CD4-positive, alpha-beta memory T cell (primary cell): Measurements from ENCODE around the gene AGAP9. TPM values are rescaled to one million over a fixed set of nuclear protein-coding genes. Genes with fewer than 3 reads are reported as not detected.
"Not testable (repeated sequence)": the region's sequence is repeated elsewhere in the genome, so short reads cannot be mapped to it uniquely, and the experiment has no call there.

Experiments
- CTCF ChIA-PET: fragments of 350-600 bp; sonication (Branson Sonifier 250); formaldehyde crosslinking; loops from one replicate; lab custom pipeline; 2021; ENCODE audit warnings: inconsistent platforms; ENCODE audit not compliant: partially characterized antibody; lab: Charles Lee
- POLR2A ChIA-PET: fragments of 350-600 bp; sonication (Branson Sonifier 250); formaldehyde crosslinking; loops from one replicate; lab custom pipeline; 2021; ENCODE audit not compliant: partially characterized antibody; lab: Charles Lee
- DNase-seq, 5 donors: peaks; one replicate each; pipeline versions ENCODE4 v3.0.0 to v3.0.0-alpha.2; 2020 to 2022; ENCODE audit warnings: mixed read lengths in 1 of 5
- H3K27ac ChIP-seq: one replicate; pipeline ENCODE4 v1.7.0; 2013; ENCODE audit warnings: low read depth, low read length
- H3K27me3 ChIP-seq: 2 replicates; pipeline ENCODE4 v1.7.0; 2013; ENCODE audit warnings: mild to moderate bottlenecking, low read length, moderate library complexity; ENCODE audit not compliant: insufficient read depth
- H3K36me3 ChIP-seq: 2 replicates; pipeline ENCODE4 v1.7.0; 2013; ENCODE audit warnings: mild to moderate bottlenecking, low read length, moderate library complexity; ENCODE audit not compliant: insufficient read depth
- H3K4me1 ChIP-seq: 2 replicates; pipeline ENCODE4 v1.7.0; 2013; ENCODE audit warnings: mild to moderate bottlenecking, low read length, moderate library complexity; ENCODE audit not compliant: insufficient read depth
- H3K4me3 ChIP-seq, 2 donors: one replicate each; pipeline ENCODE4 v1.7.0; 2013; ENCODE audit warnings: low read length in 2 of 2, mild to moderate bottlenecking in 1 of 2
- H3K9me3 ChIP-seq, 2 donors: one replicate each; pipeline ENCODE4 v1.7.0; 2013; ENCODE audit warnings: low read length in 2 of 2, control low read depth in 1 of 2; ENCODE audit not compliant: control insufficient read depth in 1 of 2
- H3K27ac Mint-ChIP-seq, 7 donors: one replicate each; pipeline ENCODE4 v1.8.0; 2020 to 2021; ENCODE audit warnings: mixed read lengths in 7 of 7, mild to moderate bottlenecking in 6 of 7, inconsistent platforms in 3 of 7, moderate library complexity in 3 of 7
- H3K27me3 Mint-ChIP-seq, 2 donors: one replicate each; pipeline ENCODE4 v1.8.0; 2020 to 2021; ENCODE audit warnings: mixed read lengths in 2 of 2
- H3K36me3 Mint-ChIP-seq, 2 donors: one replicate each; pipeline ENCODE4 v1.8.0; 2020 to 2021; ENCODE audit warnings: mixed read lengths in 2 of 2, inconsistent platforms in 1 of 2, mild to moderate bottlenecking in 1 of 2
- H3K4me1 Mint-ChIP-seq, 4 donors: one replicate each; pipeline ENCODE4 v1.8.0; 2020 to 2021; ENCODE audit warnings: mixed read lengths in 4 of 4, mild to moderate bottlenecking in 1 of 4
- H3K4me3 Mint-ChIP-seq, 8 donors: one replicate each; pipeline ENCODE4 v1.8.0; 2020 to 2021; ENCODE audit warnings: mixed read lengths in 8 of 8, mild to moderate bottlenecking in 7 of 8, moderate library complexity in 6 of 8, inconsistent platforms in 3 of 8
- H3K9me3 Mint-ChIP-seq, 8 donors: one replicate each; pipeline ENCODE4 v1.8.0; 2020 to 2021; ENCODE audit warnings: mixed read lengths in 8 of 8, mild to moderate bottlenecking in 5 of 8, inconsistent platforms in 3 of 8, moderate library complexity in 1 of 8
- intact Hi-C: fragments of 100-400 bp; cut with micrococcal nuclease; formaldehyde crosslinking; loops from one replicate; pipeline ENCODE4 v1.15.1; 2023
- polyA plus RNA-seq, 2 donors: library from polyadenylated mRNA; unstranded; fragments of 300-500 nt; fragmentation: Illumina TruSeq; gene quantifications; one replicate each; pipeline ENCODE4 v1.2.3, GENCODE V29; 2021
- total RNA-seq, 2 experiments: library from RNA; stranded (reverse); gene quantifications; one replicate each; pipeline ENCODE4 v1.2.3, GENCODE V29; 2021

AGAP9 gene
- total RNA-seq (10 to 100 TPM; 11.3 to 12.3 TPM), polyA plus RNA-seq (1 to 10 TPM in 1 of 2 donors, not detected in 1; 1.0 TPM)

DNA sequence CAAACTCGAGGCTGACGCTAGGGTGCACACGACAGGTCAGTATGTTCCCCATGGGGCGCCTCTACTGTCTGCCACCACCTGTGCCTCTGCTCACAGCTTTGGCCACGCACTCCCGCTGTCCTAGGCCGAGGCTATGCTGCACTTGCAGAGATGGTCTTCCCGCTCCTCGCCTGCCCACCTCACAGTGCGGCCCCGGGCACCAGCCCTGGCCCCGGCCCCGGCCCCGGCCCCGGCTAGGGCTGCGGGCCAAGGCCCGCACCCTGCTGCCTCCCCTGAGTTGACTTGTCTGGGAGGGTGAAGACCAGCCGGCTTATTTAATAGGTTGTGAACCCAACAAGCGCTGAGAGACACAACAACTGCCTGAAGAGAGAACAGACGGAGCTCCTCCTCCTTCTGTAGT lies at the start of gene AGAP9:
Gene AGAP9, minus strand, starts transcription at position 164 of the 400 bp plus-strand sequence. Its CDS starts 112 bp downstream, at position 52.
- intact Hi-C loops, H3K9me3 Mint-ChIP-seq, H3K27ac ChIP-seq, DNase-seq, H3K9me3 ChIP-seq, H3K36me3 Mint-ChIP-seq, H3K4me3 ChIP-seq, POLR2A ChIA-PET, H3K4me1 Mint-ChIP-seq, H3K27me3 Mint-ChIP-seq, H3K27me3 ChIP-seq, H3K27ac Mint-ChIP-seq, H3K4me3 Mint-ChIP-seq, CTCF ChIA-PET, H3K4me1 ChIP-seq, H3K36me3 ChIP-seq: not testable (repeated sequence)

DNA sequence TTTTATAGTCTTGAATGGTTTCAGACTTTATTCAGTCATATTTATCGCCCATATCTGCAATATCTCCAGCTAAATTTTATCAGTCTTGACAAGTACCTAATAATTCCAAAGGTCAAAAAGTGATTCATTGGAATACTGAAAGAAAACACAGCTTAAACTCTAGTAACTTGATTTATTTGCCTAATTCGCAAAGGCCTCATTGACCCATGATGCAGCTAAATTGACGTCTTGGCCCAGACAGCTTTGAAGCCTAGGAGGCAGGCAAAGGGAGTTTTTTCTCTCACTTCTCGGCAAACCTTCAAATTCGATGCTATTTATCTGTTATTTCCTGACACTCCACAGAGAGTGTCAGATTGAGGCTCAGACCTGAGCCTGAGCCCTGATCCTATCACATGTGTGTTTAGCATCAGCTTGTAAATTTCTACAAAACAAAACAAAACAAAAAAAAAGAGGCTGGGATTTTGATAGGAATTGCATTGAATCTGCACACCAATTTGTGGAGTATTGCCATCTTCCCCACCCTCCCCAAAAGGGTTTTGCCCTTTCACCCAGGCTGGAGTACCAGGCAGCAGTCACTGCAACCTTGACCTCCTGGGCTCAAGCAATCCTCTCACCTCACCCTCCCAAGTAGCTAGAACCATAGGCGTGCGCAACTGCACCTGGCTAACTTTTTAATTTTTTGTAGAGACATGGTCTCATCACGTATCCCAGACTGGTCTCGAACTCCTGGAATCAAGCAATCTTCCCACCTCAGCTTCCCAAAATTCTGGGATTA lies 47.9 kb upstream of the AGAP9 start:
- intact Hi-C loops, H3K9me3 Mint-ChIP-seq, POLR2A ChIA-PET, H3K27me3 Mint-ChIP-seq, H3K9me3 ChIP-seq, H3K36me3 Mint-ChIP-seq, H3K27ac Mint-ChIP-seq, H3K4me3 Mint-ChIP-seq, CTCF ChIA-PET, H3K4me1 ChIP-seq, H3K36me3 ChIP-seq, H3K4me1 Mint-ChIP-seq, DNase-seq, H3K27ac ChIP-seq, H3K27me3 ChIP-seq, H3K4me3 ChIP-seq: not testable (repeated sequence)

DNA sequence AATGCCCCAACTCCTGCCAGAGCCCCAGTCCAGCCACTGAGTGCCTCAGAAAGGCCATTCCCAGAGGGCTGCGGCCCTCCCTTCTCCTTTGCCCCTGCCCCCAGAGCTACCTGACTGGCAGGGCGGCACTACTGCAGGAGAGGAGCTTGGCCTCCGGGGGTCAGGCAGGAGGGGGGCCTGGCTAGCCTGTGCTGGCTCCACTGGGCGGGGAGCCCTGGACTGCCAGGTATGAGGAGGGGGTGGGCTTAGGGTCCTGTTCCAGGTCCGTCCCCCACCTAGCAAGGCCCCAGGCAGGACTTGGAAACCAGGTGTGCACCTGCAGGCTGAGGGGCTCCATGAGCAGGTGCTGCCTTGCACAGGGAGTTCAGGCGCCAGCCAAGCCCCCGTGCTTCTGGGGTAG lies 43.3 kb upstream of the AGAP9 start:
- CTCF ChIA-PET, H3K27ac Mint-ChIP-seq, DNase-seq, H3K36me3 Mint-ChIP-seq, H3K27me3 ChIP-seq, intact Hi-C loops, H3K27ac ChIP-seq, H3K36me3 ChIP-seq, H3K4me3 Mint-ChIP-seq, POLR2A ChIA-PET, H3K27me3 Mint-ChIP-seq, H3K9me3 ChIP-seq, H3K4me1 Mint-ChIP-seq, H3K4me3 ChIP-seq, H3K9me3 Mint-ChIP-seq, H3K4me1 ChIP-seq: not testable (repeated sequence)

DNA sequence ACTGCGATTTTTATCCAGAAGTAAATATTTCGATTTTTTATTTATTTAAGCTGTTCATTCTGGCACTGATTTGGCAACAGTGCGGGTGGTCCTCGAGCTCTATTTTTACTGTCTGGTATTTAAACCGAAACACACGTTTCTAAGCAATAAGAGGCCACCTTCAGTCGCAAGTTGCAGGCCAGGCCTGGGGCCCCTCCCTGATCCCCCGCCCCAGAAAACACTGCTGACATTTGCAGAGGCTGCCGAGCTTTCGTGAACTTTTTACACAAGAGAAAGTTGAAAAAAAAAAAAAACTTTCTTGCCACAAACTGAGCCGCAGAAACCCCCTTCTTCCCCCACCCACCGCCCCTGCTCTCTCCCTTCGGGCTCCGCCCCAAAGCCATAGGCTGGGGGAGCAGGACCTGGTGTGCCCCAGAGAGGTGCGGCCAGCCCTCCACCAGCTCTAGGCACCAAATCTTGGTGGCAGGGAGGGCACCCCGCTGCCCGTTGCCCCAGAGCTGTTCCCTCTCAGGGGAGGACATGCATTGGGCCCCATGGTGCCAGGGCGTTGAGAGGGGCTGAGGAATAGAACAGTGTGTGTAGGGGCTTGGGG lies 42.8 kb upstream of the AGAP9 start:
- H3K27me3 ChIP-seq, H3K27me3 Mint-ChIP-seq, DNase-seq, H3K4me1 ChIP-seq, H3K36me3 Mint-ChIP-seq, H3K36me3 ChIP-seq, H3K4me1 Mint-ChIP-seq, H3K9me3 Mint-ChIP-seq, intact Hi-C loops, H3K4me3 Mint-ChIP-seq, H3K27ac ChIP-seq, H3K9me3 ChIP-seq, CTCF ChIA-PET, H3K4me3 ChIP-seq, H3K27ac Mint-ChIP-seq, POLR2A ChIA-PET: not testable (repeated sequence)

DNA sequence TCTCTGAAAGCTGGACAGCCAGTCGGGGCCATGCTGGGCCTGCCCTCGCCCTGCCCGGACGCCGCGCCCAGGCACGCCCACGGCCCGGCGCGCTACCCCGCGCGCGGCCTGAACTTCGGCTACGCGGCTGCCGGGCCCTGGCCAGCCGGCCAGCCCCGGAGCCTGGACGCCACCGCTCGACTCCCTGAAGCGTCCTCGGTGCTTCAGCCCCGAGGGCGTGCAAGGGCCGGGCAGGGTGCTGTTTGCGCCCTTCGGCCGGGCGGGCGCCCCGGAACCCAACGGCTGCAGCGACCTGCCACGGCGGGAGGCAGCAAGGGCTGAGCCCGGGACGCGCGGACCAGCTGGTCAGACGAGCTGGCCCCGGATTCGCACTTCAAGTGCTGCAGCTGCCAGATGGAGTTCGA lies 42.1 kb upstream of the AGAP9 start:
- POLR2A ChIA-PET, H3K4me1 ChIP-seq, H3K27ac Mint-ChIP-seq, H3K36me3 Mint-ChIP-seq, H3K27ac ChIP-seq, H3K27me3 Mint-ChIP-seq, H3K9me3 Mint-ChIP-seq, H3K9me3 ChIP-seq, H3K27me3 ChIP-seq, H3K4me1 Mint-ChIP-seq, intact Hi-C loops, DNase-seq, CTCF ChIA-PET, H3K4me3 ChIP-seq, H3K36me3 ChIP-seq, H3K4me3 Mint-ChIP-seq: not testable (repeated sequence)

DNA sequence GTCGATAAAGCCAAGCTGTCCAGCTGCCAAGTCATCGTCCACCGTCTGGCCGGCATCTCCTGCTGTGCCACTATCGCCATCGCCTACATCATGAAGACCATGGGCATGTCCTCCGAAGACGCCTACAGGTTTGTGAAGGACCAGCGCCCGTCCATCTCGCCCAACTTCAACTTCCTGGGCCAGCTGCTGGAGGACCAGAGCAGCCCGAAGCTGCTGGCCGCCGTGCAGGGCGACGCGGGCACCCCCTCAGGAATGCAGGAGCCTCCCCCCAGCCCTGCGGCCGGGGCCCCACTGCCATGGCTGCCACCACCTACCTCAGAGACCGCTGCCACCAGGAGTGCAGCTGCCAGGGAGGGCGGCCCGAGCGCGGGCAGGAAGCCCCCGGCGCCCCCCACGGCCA lies 41.5 kb upstream of the AGAP9 start:
- H3K4me3 ChIP-seq, H3K27ac ChIP-seq, POLR2A ChIA-PET, H3K9me3 Mint-ChIP-seq, H3K36me3 ChIP-seq, H3K36me3 Mint-ChIP-seq, H3K4me1 Mint-ChIP-seq, H3K4me1 ChIP-seq, H3K27me3 Mint-ChIP-seq, H3K27me3 ChIP-seq, DNase-seq, H3K9me3 ChIP-seq, CTCF ChIA-PET, H3K4me3 Mint-ChIP-seq, H3K27ac Mint-ChIP-seq, intact Hi-C loops: not testable (repeated sequence)

DNA sequence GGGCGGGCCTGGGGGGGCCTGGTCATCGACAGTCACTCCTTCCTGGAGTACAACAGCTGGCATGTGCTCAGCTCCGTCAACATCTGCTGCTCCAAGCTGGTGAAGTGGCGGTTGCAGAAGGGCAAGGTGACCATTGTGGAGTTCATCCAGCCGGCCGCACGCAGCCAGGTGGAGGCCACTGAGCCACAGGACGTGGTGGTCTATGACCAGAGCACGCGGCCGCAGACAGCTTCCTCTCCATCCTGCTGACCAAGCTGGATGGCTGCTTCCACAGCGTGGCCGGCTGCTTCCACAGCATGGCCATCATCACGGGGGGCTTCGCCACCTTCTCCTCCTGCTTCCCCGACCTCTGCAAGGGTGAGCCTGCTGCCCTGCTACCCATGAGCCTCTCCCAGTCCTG lies 40.9 kb upstream of the AGAP9 start:
- intact Hi-C loops, H3K4me1 ChIP-seq, DNase-seq, H3K36me3 ChIP-seq, H3K9me3 ChIP-seq, H3K27ac ChIP-seq, H3K27ac Mint-ChIP-seq, H3K27me3 Mint-ChIP-seq, CTCF ChIA-PET, H3K4me3 ChIP-seq, H3K9me3 Mint-ChIP-seq, H3K27me3 ChIP-seq, H3K4me1 Mint-ChIP-seq, H3K4me3 Mint-ChIP-seq, POLR2A ChIA-PET, H3K36me3 Mint-ChIP-seq: not testable (repeated sequence)
